ENCODE results near the gene KLK13.

The KLK13 gene

GRCh38 chr19:51097796-51098195, 32.9 kb upstream of the KLK13 start:
- Histone ChIP-seq H3K4me2 (ENCODE audit: insufficient read depth, low read length) (no peak overlapping the region), H4K20me1 (ENCODE audit: insufficient read depth, low read length) (peaks cover 36% of the 10 kb centered on the region), H3K4me1 (ENCODE audit: insufficient read depth, low read length) (no peaks in the 10 kb centered on the region), H3K9ac (ENCODE audit: low read depth, low read length) (no peak overlapping the region), H2AFZ (ENCODE audit: low read depth, low read length) (no peak overlapping the region), H3K4me3 (ENCODE audit: low read depth in 1 of 2, low read length in 2 of 2) (no peak overlapping the region), H3K27ac (ENCODE audit: low read length) (no peak overlapping the region), H3K36me3 (ENCODE audit: insufficient read depth, low read length) (peaks cover 42% of the 10 kb centered on the region), H3K27me3 (ENCODE audit: insufficient read depth, low read length, poor library complexity) (no peaks in the 10 kb centered on the region), H3K79me2 (ENCODE audit: insufficient read depth, low read length) (peaks cover 11% of the 10 kb centered on the region), H3K9me3 (ENCODE audit: insufficient read depth, low read length, severe bottlenecking) (no peaks in the 10 kb centered on the region)
- DNase-seq (no peak), ATAC-seq (ENCODE audit: insufficient read depth, low read depth) (no peak)
- no peak for TF ChIP-seq EZH2 (IDR thresholded peaks at IDR 0.05; ENCODE audit: borderline replicate concordance, low read depth, low read length, severe bottlenecking)
- TF ChIP-seq CTCF (IDR thresholded peaks at IDR 0.05; ENCODE audit: borderline replicate concordance, extremely low read depth, low read length, poor library complexity, severe bottlenecking) = no peak

- H3K4me3 ChIP-seq (ENCODE audit: low read depth in 1 of 2, low read length in 2 of 2) = no peak overlapping the region
- H4K20me1 ChIP-seq (ENCODE audit: insufficient read depth, low read length) = peaks cover 36% of the 10 kb centered on the region
- no peak overlapping the region for H2AFZ ChIP-seq (ENCODE audit: low read depth, low read length)
- H3K9me3 ChIP-seq (ENCODE audit: insufficient read depth, low read length, severe bottlenecking) = no peaks in the 10 kb centered on the region
- no peak overlapping the region for H3K4me2 ChIP-seq (ENCODE audit: insufficient read depth, low read length)
- H3K27ac ChIP-seq (ENCODE audit: low read length) = no peak overlapping the region
- H3K36me3 ChIP-seq (ENCODE audit: insufficient read depth, low read length) = peaks cover 36% of the 10 kb centered on the region
- no peak overlapping the region for H3K9ac ChIP-seq (ENCODE audit: low read depth, low read length)
- peaks cover 5% of the 10 kb centered on the region for H3K79me2 ChIP-seq (ENCODE audit: insufficient read depth, low read length)
- H3K4me1 ChIP-seq (ENCODE audit: insufficient read depth, low read length) = no peaks in the 10 kb centered on the region
- ATAC-seq (ENCODE audit: insufficient read depth, low read depth) (peak; percentile 61), DNase-seq (peak; percentile 44)
- no peaks in the 10 kb centered on the region for H3K27me3 ChIP-seq (ENCODE audit: insufficient read depth, low read length, poor library complexity)
- TF ChIP-seq CTCF (IDR thresholded peaks at IDR 0.05; ENCODE audit: borderline replicate concordance, extremely low read depth, low read length, poor library complexity, severe bottlenecking) (peak; percentile 69), EZH2 (IDR thresholded peaks at IDR 0.05; ENCODE audit: borderline replicate concordance, low read depth, low read length, severe bottlenecking) (no peak)
These were observed 32.4 kb upstream of the KLK13 start for GRCh38 chr19:51097166-51097738.

- Histone ChIP-seq H3K4me3 (ENCODE audit: low read depth in 1 of 2, low read length in 2 of 2) (no peak overlapping the region), H3K27me3 (ENCODE audit: insufficient read depth, low read length, poor library complexity) (no peaks in the 10 kb centered on the region), H3K9me3 (ENCODE audit: insufficient read depth, low read length, severe bottlenecking) (no peaks in the 10 kb centered on the region), H3K9ac (ENCODE audit: low read depth, low read length) (no peak overlapping the region), H3K36me3 (ENCODE audit: insufficient read depth, low read length) (peaks cover 33% of the 10 kb centered on the region), H3K4me1 (ENCODE audit: insufficient read depth, low read length) (no peaks in the 10 kb centered on the region), H3K79me2 (ENCODE audit: insufficient read depth, low read length) (peaks cover 4% of the 10 kb centered on the region), H4K20me1 (ENCODE audit: insufficient read depth, low read length) (peaks cover 36% of the 10 kb centered on the region), H3K27ac (ENCODE audit: low read length) (no peak overlapping the region), H3K4me2 (ENCODE audit: insufficient read depth, low read length) (no peak overlapping the region), H2AFZ (ENCODE audit: low read depth, low read length) (no peak overlapping the region)
- TF ChIP-seq EZH2 (IDR thresholded peaks at IDR 0.05; ENCODE audit: borderline replicate concordance, low read depth, low read length, severe bottlenecking) (no peak), CTCF (IDR thresholded peaks at IDR 0.05; ENCODE audit: borderline replicate concordance, extremely low read depth, low read length, poor library complexity, severe bottlenecking) (peak; percentile 51)
- 0 out of 3 replicates have a peak, but pooled peaks have one; percentile 33 for ATAC-seq (ENCODE audit: insufficient read depth, low read depth)
- no peak for DNase-seq
These were observed 31.7 kb upstream of the KLK13 start for GRCh38 chr19:51096473-51097165.
